GM19023 (cell line): ENCODE results near the gene RXRA.

Source experiments
- ATAC-seq: cut with Tn5 transposase; IDR thresholded peaks from one replicate; pipeline ENCODE4 v1.9.1; 2021; ENCODE audit warnings: mild to moderate bottlenecking, moderate library complexity; ENCODE audit not compliant: unreplicated experiment

RXRA gene

GRCh38 chr9:134483361-134484184, 157.3 kb downstream of the RXRA start:
- no peak for ATAC-seq

GRCh38 chr9:134484479-134484878, 158.2 kb downstream of the RXRA start:
- ATAC-seq, result no peak

GRCh38 chr9:134485653-134486052, 159.4 kb downstream of the RXRA start:
- ATAC-seq, result no peak

- no peak for ATAC-seq
Observed at GRCh38 chr9:134486143-134486591, 159.9 kb downstream of the RXRA start.

DNA sequence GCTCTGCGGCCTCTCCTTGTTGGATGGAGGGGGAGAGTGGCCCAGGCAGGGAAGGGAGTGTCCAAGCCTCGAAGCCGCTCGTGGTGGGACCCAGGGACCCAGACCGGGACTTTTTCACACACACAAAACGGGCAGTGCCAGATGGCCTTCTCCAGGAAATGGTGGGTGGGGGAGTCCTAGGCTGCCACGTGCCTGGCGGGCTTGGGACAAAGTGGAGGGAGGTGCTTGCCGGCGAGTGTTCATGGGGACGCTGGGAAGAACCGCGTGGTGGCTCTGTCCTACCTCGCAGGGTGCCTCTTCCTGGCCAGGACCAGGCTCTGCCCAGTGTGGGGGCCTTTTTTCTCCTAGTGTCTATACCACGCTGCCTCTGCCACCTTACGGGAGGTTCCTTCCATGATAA, 160.3 kb downstream of the RXRA start:
- ATAC-seq, result no peak
